GM19452 (cell line): ENCODE data around the gene BAX.

Source experiments
- ATAC-seq: cut with Tn5 transposase; IDR thresholded peaks from one replicate; pipeline ENCODE4 v1.9.1; 2021; ENCODE audit not compliant: unreplicated experiment

BAX gene

DNA sequence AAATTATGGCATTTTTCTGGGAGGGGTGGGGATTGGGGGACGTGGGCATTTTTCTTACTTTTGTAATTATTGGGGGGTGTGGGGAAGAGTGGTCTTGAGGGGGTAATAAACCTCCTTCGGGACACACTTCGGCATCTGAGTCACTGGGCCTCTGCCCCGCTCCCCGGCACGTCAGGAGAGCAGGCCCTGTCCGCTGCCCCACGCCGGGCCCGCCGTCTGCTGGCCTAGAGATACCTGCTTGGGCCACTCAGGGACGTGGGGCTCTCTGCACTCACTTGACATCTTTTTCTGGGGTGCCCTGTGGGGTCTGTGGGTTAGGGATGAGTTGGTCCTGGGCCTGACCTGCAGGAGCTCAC, 7.0 kb downstream of the BAX start:
- ATAC-seq: no peak

DNA sequence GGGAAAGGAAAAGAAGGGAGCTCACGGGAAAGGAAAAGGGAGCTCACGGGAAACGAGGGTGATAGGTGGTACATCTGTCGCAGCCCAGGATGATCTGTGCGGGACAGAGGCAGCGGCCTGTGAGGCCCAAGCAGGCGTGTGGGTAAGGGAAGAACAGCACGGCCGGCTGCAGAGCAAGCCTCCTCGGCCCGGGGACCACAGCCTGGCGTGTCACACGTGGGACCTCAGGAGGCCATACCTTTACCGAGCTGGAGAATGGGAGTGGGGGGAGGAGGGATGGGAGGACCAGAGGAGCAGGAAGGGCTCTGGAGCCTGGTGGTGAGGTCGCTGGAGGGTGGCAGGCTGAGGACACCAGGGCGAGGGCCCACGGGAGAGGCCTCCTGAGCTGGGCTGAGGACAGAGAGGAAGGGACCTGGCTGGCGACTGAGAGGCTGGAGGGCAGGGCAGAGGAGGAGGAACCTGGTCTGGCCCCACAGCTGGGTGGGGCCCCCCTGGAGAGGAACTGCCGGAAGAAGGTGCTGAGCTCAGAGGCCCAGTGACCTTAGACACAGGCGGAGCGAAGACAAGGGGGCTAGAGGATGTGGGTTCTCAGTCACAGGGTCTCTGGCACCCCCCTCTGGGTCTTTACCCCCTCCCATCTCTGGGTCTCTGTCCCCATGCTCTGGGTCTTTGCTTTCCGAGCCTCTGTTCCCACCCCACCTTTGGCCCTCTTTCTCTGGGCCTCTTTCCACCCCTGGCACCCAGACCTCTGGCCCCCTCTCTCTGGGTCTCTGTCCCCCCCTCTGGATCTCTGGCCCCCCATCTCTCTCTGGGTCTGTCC, 7.6 kb downstream of the BAX start:
- no peak for ATAC-seq

DNA sequence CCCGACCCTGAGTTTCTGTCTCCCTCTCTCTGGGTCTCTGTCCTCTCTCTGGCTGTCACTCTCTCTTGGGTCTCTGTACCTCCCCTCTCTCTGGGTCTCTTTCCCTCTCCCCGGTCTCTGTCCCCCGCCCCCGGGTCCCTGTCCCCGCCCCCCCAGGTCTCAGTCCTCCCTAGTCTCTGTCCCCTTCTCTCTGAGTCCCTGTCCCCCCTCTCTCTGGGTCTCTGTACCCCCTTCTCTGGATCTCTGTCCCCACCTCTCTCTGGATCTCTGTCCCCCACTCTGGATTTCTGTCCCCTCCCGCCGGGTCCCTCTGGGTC, 8.1 kb downstream of the BAX start:
- ATAC-seq: no peak

DNA sequence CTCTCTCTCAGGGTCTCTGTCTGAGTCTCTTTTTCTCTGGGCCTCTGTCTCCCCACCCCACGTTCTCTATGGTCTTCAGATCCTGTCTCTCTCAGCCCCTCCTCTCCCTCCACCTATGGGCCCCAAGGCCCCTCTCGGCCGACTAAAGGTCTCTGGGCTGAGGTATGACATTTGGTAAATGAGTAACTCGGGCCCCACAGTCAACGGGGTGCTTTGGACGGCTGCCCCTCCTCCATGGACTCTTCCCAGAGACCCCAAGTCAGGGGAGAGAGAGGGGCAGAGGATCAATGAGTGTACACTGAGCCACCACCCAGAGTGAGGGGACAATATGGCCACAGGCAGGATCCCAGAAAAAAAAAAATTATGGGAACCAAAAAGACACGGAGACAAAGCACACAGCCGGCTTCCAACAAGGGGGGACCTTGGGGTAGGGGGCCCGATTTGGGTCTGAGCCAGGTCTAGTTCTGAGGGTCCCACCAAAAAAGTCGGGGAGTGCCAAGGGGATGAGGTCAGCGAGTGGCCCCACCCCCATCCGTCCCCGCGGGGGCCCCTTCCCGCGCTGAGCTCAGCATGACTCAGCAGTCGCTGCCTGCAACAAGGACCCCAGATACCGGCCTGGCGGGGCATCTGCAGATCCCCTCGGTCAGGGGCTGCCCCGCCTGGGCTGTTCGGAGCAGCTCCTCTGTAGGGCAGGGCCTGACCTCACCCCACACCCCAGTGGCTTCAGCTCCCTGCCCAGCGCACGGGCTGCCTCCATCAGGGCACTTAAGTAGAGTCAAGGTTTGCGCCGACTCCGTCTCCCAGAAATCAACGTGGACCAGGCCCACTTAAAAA, 8.9 kb downstream of the BAX start:
- ATAC-seq: no peak

DNA sequence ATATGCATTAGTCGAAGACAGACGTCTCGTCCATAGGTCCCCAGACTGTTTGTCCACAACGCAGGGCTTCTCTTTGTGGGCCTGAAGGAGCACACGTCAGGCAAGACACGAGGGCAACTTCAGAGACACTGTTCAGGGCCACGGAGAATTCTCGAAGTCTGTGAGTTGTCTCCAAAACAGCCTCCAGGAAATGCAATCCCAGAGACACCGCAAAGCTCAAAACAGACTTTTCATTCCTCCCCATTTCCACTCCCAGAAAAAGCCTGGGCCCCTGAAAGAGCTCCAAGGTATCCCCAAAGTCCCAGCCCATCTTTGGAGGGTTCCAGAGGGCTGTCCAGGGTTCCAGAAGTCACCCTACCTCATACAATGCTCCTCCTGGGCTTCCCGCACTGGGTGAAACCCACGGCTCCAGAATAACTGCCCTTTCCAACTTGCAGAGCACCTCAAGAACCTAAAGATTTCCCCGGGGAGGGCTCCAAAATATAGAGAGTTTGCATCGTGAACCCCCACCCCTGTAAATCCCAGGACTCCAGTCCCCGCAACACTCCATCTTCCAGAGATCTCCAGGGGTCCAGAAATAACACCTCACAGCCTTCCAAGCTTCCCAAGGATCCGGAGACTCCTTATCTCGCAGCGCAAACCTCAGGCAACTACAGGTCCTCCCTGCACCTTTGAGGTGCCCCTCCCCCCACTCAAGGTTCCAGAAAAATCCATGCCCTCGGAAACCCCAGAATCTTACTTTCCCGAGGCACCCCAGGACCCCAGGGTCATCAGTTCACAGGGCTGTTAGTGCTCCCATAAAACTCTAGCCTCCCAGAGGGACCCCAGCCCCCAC, 9.7 kb downstream of the BAX start:
- ATAC-seq: no peak

DNA sequence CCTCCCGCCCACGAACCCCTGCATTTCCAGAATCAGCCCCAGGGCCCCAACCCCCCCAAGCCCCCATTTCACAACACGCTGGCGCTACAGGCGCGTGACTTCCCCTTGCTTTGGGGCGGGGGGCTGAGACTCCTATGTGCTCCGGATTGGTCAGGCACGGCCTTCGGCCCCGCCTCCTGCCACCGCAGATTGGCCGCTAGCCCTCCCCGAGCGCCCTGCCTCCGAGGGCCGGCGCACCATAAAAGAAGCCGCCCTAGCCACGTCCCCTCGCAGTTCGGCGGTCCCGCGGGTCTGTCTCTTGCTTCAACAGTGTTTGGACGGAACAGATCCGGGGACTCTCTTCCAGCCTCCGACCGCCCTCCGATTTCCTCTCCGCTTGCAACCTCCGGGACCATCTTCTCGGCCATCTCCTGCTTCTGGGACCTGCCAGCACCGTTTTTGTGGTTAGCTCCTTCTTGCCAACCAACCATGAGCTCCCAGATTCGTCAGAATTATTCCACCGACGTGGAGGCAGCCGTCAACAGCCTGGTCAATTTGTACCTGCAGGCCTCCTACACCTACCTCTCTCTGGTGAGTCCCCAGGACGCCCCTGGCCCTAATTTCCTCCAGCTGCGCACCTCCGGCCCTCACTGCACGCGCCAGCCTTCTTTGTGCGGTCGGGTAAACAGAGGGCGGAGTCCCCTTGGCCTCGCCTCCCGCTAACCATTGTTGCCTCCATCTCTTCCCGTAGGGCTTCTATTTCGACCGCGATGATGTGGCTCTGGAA, 10.5 kb downstream of the BAX start, which contains the start of gene FTL:
Gene FTL, plus strand, starts transcription at position 270 of the 766 bp plus-strand sequence. Its CDS starts 199 bp downstream, at position 469.
- peak; percentile 43 for ATAC-seq

DNA sequence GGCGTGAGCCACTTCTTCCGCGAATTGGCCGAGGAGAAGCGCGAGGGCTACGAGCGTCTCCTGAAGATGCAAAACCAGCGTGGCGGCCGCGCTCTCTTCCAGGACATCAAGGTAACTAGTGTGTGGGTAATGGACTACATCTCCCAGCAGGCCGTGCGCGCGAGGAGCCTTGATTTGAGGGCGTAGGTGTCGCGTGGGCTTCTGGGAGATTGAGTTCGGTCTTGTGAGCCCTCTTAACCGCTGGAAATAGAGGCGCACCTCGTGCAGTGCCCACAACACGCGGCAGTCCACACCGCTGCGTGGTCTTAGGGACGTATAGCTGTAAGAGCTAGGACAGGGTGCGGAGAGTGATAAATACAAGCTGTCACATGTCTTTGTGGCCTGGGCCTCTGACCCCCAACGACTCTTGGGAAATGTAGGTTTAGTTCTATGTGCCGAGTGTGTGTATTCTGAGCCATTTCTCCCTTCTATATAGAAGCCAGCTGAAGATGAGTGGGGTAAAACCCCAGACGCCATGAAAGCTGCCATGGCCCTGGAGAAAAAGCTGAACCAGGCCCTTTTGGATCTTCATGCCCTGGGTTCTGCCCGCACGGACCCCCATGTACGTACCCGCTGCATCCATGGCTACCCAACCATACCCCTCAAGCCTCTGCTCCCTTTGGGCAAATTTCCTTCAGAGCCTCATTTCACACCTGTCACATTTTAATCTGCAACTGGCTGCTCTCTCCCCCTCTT, 11.3 kb downstream of the BAX start:
- ATAC-seq: peak; percentile 35

DNA sequence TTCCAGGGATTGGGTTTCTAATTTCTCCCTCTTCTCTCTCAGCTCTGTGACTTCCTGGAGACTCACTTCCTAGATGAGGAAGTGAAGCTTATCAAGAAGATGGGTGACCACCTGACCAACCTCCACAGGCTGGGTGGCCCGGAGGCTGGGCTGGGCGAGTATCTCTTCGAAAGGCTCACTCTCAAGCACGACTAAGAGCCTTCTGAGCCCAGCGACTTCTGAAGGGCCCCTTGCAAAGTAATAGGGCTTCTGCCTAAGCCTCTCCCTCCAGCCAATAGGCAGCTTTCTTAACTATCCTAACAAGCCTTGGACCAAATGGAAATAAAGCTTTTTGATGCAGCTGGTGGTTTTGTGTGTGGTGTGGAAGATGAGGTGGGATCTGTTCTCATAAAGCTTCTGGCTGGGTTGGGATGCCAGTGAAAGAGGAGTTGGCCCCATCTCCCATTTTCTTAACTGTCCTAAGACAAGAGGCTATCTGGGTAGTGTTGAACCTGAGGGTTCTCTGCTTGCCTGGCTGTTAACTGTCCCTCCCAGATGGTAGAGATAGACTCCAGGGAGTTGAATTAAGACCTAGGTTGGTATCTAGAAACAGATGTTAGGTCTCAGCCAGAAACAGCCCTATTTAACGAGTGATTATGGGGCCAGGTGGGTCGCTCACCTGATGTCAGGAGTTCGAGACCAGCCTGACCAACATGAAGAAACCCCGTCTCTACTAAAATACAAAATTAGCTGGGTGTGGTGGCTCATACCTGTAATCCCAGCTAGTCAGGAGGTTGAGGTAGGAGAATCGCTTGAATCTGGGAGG, 12.1 kb downstream of the BAX start:
- ATAC-seq: no peak

DNA sequence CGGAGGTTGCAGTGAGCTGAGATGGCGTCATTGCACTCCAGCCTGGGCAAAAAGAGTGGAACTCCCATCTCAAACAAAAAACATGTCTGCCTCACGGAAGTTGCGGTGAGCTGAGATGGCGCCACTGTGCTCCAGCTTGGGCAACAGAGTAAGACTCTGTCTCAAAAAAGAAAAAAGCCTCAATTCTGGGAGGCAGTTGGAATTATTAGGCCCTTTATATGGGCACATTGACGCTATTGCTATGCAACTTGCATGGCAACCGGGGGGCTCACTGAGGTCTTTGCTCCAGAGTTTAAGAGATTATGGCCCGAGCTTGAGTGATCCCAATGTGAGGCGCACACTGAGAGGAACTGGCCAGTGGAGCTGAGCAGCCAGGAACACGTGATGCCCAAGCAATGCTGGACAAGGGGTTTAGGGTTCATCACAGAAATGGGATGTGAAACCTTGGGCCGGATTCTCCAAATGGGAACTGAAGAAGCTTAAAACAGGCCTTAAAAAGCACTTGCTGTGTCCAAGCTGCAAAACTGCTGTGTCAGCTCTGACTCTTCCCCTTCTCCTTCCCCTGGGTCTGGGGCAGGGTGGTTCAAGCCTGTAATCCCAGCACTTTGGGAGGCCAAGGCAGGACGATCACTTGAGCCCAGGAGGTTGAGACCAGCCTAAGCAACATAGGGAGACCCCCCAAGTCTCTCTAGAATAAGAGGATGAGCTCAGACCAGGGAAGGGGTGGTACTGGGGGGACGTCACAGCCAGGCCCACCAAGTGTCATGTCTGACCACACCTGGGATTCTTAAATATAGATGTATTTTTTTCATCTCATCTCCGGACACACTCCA, 12.9 kb downstream of the BAX start:
- ATAC-seq: no peak

DNA sequence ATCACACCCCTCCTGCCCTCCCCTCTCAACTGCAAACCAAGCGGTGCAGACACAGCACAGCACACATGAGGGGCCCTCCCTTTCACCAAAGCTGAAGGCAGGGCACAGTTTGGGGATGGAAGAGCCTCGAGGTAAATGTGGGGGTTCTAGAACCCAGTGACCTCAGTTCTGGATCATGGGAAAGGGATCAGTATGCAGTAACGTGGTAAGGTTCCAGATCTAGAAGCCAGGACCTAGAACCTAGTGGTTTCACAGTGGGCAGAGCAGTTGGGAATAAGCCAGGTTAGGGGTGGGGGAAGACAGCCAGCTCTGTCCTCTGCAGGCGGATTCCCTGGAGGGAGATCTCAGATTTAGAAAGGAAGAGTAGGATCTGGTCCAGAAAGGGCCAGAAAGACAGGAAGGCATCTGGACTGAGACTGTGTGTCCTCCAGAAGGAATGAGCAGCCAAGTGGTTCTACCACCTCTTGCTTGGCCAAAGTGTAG, 13.5 kb downstream of the BAX start:
- ATAC-seq: no peak

DNA sequence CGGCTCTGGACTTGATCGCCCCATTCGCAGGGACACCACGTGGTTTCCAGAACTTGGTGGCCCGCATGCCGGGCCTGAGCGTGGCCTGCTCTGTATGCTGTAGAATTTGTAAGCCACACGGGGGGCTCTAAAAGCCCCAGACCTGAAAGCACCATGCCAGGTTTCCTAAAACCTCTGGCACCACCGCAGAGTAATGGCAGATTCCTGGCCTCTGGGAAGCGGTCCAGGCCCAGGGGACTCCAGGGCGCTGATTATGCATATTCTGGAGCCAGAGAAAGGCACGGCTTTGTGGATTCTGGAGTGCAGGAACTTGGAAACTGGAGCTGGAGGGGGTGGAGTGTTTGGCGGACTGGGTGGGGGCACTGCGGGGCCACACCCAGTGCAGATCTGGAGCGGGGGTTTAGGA, 14.1 kb downstream of the BAX start:
- ATAC-seq: no peak

DNA sequence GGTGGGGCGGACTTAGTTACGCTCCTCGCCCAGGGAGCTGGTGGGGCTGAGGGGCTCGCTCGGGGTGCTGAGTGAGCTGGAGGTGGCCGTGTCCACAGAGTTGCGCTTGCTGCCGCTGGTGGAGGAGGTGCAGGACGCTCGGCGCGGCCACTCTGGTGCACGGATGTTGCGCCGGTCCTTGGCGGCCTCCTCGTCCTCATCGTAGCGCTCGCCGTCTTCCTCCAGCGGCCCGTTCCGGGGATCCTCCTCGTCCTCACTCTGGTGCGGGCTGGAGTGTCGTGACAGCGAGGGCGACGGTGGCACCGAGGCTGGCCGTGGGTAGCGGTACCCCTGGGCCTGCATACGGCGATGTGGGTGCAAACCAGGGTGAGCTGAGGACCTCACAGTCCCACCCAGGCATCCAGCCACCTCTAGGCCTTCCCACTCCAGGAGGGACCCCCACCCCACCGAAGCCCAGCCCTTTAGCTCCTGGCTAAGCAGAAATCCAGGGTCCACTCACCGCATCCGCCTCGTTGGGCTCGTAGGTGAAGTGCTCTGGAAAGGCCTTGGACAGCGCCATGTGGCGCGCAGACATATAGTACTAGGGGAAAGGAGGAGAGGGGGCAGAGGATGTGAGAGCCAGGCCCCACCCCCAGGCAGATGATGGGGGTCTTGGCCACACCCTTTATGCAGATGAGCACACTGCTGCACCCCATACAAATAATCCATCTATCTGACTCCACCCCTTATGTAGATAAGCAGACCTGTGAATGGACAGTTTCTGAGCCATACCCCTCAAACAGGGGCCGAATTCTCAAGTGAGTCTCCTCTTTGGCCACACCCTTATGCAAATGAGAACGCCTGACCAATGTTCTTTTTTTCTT, 14.8 kb downstream of the BAX start:
- ATAC-seq: no peak

DNA sequence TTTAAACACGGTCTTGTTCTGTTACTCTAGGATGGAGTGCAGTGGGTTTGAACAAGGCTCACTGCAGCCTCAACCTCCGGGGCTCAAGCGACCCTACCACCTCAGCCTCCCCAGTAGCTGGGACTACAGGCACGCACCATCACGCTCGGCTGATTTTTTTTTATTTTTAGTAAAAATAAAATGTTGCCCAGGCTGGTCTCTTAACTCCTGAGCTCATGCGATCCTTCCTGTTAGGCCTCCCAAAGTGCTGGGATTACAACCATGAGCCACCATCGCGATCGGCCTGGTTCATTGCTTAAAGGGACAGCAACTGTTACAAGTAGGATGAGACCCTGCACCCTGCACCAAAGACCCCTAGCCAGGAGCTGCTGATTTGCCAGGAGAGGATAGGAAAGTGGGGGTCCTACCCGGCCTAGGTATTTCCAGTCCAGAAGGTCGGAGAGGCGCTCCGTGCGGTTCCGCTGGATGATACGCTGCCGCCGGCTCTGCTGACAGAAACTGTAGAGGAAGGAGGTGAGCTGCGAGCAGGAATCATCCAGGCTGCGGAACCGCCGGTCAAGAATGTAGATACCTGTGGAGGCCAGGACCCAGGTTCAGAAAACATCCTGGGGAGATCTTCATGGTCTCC, 15.6 kb downstream of the BAX start:
- ATAC-seq: no peak

DNA sequence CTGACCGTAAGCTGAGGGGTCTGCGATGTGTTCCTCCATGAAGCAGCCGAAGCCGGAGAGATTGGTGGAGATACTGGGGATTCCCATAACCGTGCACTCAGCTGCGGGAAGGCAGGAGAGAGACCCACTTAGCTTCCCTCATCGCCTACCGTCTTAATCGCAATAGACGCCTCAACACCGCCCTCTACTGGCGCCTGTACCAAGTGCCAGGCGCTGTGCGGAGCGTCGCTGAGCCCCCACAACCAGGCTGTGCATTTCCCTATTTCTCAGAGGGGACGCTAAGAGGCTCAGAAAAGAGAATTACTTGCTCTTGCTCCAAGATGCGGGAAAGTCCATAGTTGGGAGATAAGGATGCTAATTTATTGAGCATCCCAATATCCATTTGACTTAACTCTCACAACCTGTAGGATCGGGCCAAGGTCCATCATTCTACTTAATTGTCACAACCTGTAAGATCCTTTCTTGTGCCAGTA, 16.3 kb downstream of the BAX start:
- ATAC-seq: no peak

DNA sequence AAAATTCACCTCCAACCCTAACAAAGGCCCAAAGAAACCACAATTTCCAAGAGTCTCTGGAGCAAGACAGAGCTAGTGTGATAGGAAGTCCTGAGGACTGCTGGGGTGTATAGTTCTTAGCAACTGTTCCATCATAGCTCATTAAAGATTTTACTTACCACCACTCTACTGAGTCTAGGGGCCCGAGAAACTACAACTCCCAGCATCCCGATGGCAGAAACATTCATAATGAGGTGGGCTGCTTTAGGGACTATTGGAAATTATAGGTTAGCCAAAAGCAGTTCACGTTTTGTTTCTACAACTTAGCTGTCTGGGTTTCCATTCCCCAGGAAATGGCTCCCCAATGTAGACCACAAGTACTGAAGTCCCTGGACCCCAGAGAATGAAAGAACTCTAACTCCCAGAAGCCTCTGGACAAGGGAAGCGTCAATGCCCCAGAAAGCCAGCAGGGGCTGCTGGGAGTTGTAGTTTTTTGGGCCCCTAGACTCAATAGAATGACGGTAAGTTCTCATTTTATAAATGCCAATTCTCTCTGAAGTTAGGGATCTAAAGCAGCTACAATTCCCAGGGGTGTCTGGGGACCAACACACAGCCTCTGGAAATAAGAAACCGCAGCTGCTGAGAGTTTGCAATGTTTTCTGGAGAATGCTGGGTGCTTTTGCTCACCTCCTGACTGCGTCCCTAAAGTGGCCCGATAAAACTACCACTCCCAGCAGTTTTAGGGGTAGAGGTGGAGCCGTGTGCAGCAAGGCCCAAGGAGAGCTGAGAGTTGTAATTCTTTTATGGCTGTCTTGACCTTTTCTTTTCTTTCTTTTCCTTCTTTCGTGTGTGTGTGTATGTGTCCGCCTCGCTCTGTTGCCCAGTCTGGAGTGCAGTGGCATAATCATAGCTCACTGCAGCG, 21.5 kb downstream of the BAX start:
- no peak for ATAC-seq

DNA sequence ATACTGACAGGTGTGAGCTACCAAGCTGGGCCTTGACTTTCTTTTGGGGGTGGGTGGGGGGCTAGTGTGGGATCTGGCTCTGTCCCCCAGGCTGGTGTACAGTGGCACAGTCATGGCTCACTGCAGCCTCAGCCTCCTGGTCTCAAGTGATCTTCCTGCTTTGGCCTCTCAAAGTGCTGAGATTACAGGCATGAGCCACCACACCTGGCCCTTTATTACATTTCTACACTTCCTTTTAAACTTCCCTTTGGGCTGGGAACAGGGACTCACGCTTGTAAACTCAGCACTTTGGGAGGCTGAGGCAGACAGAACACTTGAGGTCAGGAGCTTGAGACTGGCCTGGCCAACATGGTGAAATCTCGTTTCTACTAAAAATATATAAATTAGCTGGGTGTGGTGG, 22.4 kb downstream of the BAX start:
- no peak for ATAC-seq
